ENCODE measurements around the gene NCOA4.
A peak's percentile ranks its signal among the peaks of the same experiment; 100 is the strongest.
"Not testable (repeated sequence)": the region's sequence is repeated elsewhere in the genome, so short reads cannot be mapped to it uniquely, and the experiment has no call there.

NCOA4 gene

DNA sequence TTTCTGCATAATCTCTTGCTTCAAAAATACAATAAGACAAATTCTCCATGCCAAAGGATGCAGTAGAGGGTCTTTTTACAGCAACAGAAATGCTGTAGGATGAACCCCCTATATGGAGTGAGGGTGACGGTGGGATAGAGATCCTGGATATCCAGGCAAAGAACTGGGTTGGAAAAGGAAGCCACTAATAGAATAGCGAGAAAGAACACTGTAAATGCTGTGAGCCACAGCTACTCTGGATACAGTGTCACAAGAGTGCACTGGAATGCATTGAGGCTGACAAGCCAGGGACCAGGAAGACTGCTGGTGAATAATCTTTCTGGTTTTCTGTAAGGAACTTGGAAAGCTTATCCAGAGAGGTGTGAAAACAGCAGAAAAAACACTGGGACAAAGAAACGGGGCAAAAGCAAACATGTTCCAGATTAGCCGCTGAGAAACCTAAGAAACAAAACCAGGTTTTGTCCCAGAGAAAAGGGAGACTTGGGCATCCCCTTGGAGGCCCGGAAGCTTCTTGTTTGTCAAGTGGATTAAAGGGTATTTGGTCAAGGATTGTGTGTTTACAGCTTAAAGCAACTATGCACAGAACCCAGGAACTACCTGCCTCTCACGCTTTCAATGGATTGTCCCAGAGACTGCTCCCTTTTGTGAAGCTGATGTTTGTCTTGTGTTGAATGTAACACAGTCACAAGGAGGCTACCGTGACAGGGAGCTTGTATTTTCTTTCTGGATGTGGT lies 21.8 kb upstream of the NCOA4 start:
- no peak for DNase-seq (ENCODE audit: low read depth)

- no peak for DNase-seq (ENCODE audit: low read depth)
Observed at GRCh38 chr10:46050941-46051623, 20.7 kb upstream of the NCOA4 start.

DNA sequence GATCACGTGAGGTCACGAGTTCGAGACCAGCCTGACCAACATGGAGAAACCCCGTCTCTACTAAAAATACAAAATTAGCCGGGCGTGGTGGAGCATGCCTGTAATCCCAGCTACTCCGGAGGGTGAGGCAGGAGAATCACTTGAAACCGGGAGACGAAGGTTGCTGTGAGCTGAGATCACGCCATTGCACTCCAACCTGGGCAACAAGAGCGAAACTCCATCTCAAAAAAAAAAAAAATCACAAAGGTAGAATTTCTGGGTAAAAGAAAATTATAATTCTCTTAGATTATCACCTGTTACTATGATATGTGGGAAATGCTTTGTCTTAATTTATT lies 19.0 kb upstream of the NCOA4 start:
- DNase-seq (ENCODE audit: low read depth): not testable (repeated sequence)

DNA sequence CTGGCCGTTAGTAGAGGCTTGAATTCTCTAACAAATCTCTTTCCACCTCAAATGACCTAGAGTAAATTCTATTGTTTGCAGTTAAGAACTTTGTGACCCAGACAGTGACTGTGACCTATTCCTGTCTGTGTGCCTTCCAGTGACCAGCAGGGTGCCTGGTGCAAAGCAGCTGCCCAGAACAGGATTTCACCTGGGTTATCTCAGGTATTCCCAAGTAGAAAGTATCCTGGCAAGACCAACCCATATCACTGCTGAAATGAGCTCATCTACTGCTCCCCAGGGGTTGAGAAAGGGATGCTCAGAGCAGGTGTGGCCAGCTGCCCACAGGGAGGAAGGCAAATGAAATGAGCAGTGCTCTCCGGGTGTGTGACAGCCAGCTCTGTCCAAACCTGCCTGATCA lies 17.7 kb upstream of the NCOA4 start:
- DNase-seq (ENCODE audit: low read depth): no peak

DNA sequence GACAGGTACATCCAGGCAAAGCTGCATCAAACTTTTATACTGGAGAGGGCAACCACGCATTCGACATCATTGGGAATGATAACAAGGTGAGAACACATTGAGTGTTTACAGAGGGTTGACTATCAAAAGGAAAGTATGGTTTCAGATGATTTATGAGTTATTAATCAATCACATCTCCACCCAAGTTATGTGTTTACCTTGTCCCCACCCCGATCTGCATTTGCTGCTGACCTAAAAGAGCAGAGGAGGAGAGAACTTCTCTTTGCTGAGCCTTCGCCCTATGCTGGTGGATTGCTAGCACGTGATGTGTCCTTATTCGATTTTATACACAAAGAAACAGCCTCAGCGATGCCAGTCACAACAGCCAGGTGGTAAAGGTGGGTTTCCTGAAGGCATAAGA lies 15.8 kb upstream of the NCOA4 start, which contains the start of gene MSMB:
Gene MSMB (minus strand): TSS at position 9 of the 400 bp plus-strand sequence. CDS start 32 bp downstream, outside the sequence.
- no peak for DNase-seq (ENCODE audit: low read depth)

DNA sequence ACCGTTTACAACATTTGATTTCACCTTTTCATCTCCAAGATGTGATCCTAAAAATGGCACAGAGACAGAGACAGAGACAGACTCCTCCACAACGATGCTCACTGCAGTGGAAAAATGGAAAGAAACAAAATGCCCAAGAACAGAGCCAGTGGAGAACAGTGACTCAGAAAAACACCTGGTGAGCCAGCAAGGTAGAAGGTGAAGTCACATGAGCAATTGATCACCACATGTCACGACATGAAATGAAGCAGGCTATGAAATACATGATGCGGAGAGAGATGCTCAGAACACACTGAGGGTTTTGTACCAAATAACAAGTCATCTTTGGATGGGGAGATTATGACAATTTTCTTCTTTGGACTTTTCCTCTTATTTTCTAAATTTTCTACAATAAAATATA lies 12.1 kb upstream of the NCOA4 start:
- no peak for DNase-seq (ENCODE audit: low read depth)

DNA sequence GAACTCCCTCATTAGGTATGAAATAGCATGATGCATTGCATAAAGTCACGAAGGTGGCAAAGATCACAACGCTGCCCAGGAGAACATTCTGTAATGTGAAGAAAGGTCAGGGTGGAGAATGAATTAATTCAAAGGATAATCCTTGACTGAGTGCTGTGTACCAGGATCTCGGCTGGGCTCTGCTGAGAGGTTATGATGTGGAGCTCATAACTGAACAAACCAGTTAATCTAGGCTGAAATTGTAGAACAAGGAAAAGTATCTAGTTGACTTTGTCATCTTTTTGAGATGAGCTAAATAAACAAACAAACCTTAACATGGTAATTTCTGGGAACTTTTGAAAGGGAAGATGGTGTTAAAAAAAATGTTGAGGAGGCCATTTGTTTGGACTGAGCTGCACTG lies 9.6 kb upstream of the NCOA4 start:
- DNase-seq (ENCODE audit: low read depth): no peak

DNA sequence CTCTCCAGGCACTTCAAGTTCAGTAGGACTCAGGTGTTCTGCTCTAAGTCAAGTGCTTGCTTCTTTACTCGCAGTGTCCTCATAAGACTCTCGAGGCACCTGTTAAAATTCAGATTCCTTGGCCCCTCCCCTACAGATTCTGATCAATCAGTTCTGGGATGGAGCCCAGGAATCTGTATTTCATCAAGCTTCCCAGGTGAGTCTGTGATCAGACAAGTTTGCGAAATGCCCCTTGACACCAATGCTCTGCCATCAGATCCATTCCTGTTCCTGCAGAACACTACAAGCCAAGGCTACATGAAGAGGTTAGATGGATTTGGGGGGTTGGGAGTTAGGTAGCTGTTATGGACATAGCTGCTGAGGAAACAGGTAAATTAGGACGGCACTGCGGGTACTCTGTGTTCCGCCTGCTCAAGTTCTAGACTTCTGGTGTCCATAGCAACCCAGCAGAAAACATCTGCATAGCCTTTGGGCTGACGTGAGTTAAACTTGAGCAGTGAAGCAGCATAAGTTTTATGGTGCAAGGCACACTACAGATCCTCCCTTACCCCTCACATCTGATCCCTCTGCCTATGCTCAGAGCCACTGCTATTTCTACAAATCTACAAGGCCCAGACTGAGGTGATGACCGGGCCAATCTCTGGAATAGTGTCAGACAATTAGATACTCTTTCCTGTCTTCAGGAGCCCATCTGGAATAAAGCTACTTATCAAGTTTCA lies 6.8 kb upstream of the NCOA4 start:
- no peak for DNase-seq (ENCODE audit: low read depth)

DNA sequence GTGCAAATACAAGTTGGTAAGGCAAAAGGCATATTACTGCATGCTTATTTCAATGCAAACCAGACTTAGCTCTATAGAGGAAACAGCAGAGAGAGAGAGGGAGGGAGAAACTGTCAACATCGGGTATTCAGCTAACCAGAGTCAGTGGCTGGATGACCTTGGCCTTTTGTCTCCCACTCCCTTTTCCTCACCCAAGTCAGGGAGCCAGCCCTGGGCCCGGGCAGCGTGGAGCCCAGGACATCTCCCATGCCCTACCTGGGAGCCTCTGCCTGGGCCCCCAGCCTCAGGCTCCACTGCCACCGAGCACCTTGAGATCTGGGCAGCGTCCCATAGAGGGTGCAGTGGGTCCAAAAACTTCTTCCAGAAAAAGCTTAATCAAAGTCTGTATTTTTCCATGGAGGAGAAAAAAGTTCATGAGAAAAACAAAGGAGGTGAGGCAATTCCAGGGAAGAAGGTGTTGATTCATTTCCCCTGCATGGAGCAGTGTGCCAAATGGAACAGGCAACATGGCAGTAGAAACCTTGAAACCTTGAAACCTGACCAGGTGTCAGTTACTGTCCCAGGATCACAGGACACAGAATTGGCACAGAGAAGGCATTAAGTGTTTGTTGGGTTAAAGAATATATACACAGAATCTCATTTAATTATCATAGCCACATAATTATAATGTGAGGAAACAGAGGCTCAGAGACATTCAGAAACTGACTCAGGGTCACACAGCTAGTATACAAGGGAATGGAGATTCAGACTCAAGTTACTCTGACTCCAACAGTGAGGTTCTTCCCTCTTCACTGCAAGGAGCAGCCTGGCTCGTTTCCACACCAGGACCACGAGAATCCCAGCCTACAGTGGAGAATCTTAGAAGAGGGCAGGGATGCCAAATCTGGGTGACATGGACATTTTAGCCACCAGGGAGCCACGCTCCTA lies 5.8 kb upstream of the NCOA4 start:
- no peak for DNase-seq (ENCODE audit: low read depth)

DNA sequence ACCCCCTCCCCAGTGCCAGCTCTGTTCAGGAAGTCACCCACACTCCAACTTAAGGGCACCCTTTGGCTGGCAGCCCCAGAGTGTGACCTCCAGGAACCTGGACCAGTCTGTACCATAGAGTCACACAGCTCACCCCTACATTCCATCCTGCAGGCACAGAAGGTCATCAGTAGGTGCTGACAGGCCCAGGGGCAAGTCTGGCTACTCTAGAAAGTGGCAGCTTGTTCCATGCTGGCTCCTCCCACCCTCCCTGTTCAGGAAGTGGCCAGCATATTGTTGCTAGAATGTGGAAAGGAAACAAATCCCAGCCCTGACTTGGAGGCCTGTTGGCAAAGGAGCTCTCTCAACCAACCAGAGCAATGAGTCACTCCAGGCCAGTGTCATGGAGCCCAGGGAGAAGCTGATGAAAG lies 3.2 kb upstream of the NCOA4 start:
- no peak for DNase-seq (ENCODE audit: low read depth)

GRCh38 chr10:46031648-46032532 lies 1.5 kb upstream of the NCOA4 start:
- no peak for DNase-seq (ENCODE audit: low read depth)

- DNase-seq (ENCODE audit: low read depth): no peak
Observed at GRCh38 chr10:46029461-46030030, 877 bp downstream of the NCOA4 start.

DNA sequence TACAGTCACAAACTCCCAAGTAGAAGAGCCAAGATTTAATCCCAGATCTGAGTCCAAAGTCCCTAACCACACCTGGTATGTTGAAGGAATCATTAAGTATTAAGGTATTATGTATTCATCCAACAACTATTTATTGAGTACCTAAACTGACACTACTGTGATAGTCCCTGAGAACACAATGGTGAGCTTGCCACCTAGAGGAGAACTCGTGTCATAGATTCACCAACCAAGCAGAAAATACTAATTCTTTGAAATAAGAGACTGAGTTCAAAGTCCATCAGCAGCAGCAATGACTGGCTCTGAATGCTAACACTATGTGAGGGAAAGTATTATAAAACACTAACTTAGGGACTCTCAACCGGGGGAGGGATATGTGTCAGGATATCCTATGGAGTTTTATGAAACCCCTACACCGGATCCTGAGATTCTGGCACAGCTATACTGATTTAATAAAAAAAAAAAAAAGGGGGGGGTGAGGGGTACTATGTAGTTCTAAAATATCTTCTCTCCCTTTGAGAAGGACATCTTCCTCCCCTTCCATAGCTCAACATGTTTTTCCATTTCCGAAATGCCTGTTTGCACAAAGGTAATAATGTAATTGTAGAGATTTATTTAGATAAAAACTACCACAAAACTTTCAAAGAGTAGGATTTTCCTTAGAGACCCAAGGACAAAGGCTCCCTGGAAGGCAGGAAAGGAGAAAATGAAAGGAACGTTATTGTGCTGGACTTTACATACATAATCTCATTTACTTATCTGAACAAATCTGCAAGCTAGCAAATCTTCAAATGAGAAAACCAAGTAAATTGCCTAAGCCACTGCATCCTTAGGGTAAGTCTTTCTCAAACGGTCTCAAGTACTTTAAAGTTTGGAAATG lies 1.6 kb downstream of the NCOA4 start:
- peak; percentile 24 for DNase-seq (ENCODE audit: low read depth)

- no peak for DNase-seq (ENCODE audit: low read depth)
Observed at GRCh38 chr10:46026106-46026505, 4.3 kb downstream of the NCOA4 start.

DNA sequence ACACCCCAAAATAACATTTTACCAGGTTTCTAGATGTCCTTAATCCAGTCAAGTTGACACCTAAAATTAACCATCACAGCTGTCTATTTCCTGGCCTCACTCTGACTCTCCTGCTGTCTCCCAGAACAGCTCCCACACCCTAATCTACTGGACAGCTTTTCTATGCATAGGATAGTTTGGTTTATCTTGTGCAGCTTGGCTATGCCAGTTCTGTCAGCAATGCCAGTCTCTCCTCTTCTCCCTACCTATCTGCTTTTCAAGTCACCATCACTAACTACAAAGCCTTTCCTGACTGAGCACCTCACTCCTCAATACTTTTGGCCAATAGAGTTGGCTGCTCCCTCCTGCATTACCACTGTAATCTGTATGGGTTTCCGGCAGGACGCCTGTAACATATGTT lies 5.0 kb downstream of the NCOA4 start:
- no peak for DNase-seq (ENCODE audit: low read depth)

DNA sequence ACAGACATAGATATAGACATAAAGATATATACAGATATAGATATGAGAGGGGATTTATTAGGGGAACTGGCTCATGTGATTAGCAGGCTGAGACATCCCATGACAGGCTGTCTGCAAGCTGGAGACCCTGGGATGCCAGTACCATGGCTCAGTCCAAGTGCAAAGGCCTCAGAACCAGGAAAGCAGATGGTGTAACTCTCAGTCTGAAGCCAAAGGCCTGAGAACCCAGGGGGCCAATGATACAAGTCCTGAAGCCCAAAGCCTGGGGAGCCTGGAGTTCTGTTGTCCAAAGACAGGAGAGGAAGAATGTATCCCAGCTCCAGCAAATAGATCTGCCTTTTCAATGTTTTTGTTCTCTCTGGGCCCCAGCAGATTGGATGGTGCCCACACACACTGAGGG lies 5.5 kb downstream of the NCOA4 start:
- DNase-seq (ENCODE audit: low read depth): no peak

DNA sequence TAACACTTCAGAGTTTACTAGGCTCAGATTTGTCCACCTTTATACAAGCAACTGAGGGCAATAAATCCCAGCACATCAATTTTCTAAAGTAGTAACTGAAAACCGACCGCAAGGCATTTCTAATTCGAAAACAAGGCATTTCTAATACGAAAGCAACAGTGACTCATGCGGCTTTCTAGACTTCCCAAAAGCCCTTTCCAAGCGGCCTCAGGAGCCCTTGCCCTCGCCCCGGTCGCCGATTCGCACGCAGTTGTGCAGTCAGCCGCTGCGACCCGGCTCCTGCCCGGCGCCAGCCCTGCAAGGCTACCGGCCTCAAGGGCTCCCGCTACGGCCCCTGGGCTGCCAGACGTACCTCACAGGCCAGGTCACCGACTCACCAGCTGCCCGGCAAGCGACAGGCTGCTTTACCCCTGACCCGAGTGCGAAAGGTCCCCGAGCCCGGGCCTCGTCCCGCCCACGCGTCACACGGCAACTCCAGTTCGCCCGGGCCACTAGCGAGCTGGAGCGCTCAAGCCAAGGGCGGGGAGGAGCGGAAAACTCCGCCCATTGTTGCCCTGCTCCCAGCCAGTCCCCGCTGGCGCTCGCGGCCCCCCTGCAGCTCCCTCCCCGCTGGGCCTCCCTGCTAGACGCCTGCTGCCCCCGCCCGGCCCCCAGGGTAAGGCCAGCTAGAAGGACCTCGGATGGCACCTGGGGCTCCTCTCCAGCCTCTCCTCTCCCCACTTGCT lies 7.3 kb downstream of the NCOA4 start:
- peak; percentile 58 for DNase-seq (ENCODE audit: low read depth)

GRCh38 chr10:46020344-46020657 lies 10.1 kb downstream of the NCOA4 start:
- no peak for DNase-seq (ENCODE audit: low read depth)
